Kidney (tissue), 14 donors: ENCODE measurements around the gene FKBP1B. TPM values are rescaled to one million over a fixed set of nuclear protein-coding genes. Genes with fewer than 3 reads are reported as not detected.

Experiments used
- DNase-seq, 5 donors: peaks; one replicate each; pipeline ENCODE4 v3.0.0-alpha.2; 2013 to 2020
- FAIRE-seq: peaks from 2 replicates; lab custom pipeline; 2012; peaks lifted over from hg19 to GRCh38; lab: Jason Lieb, UNC
- H3K27ac ChIP-seq, 2 donors: one replicate each; pipeline ENCODE4 v1.7.0; 2013; ENCODE audit warnings: low read depth in 2 of 2, low read length in 2 of 2, inconsistent platforms in 1 of 2
- H3K27me3 ChIP-seq: one replicate; pipeline ENCODE4 v1.7.1; 2013; ENCODE audit warnings: low read length, inconsistent platforms; ENCODE audit not compliant: control insufficient read depth, insufficient read depth
- H3K36me3 ChIP-seq, 3 donors: one replicate each; pipeline versions ENCODE4 v1.7.0 to v1.7.1; 2013; ENCODE audit warnings: low read length in 3 of 3, control low read depth in 1 of 3, inconsistent platforms in 1 of 3; ENCODE audit not compliant: insufficient read depth in 3 of 3, control insufficient read depth in 2 of 3
- H3K4me1 ChIP-seq, 3 donors: one replicate each; pipeline versions ENCODE4 v1.7.0 to v1.7.1; 2013; ENCODE audit warnings: low read length in 3 of 3, inconsistent platforms in 1 of 3, low read depth in 1 of 3; ENCODE audit not compliant: control insufficient read depth in 2 of 3, insufficient read depth in 2 of 3
- H3K4me3 ChIP-seq, 3 donors: one replicate each; pipeline versions ENCODE4 v1.7.0 to v1.8.1; 2013; ENCODE audit warnings: low read length in 3 of 3, control low read depth in 1 of 3, inconsistent platforms in 1 of 3
- H3K9ac ChIP-seq, 3 donors: one replicate each; pipeline versions ENCODE4 v1.7.0 to v1.7.1; 2013; ENCODE audit warnings: low read length in 3 of 3, control low read depth in 1 of 3, inconsistent platforms in 1 of 3
- H3K9me3 ChIP-seq, 3 donors: one replicate each; pipeline versions ENCODE4 v1.7.0 to v1.7.1; 2013; ENCODE audit warnings: low read length in 3 of 3, control low read depth in 1 of 3, inconsistent platforms in 1 of 3; ENCODE audit not compliant: control insufficient read depth in 2 of 3, insufficient read depth in 1 of 3
- CTCF ChIP-seq: IDR thresholded peaks from 3 replicates; pipeline ENCODE4 v1.5.1; 2012; ENCODE audit warnings: mild to moderate bottlenecking, moderate library complexity, borderline replicate concordance; ENCODE audit not compliant: insufficient read depth; ENCODE audit errors: extremely low read depth
- intact Hi-C: fragments of 100-400 bp; cut with DNase I; formaldehyde crosslinking; loops from one replicate; pipeline ENCODE4 v1.11.1; 2022
- polyA plus RNA-seq: library from polyadenylated mRNA; stranded (reverse); fragments of 350-450 nt; fragmentation: Illumina TruSeq; extraction: RNeasy Lipid Tissue Mini Kit (QIAGEN cat#74804); gene quantifications from one replicate; pipeline ENCODE4 v1.2.3, GENCODE V29; 2014; ENCODE audit warnings: low read depth, low replicate concordance; ENCODE audit not compliant: insufficient read depth
- total RNA-seq: library from RNA; stranded (reverse); fragmentation: NEBNext Ultra II Directional; extraction: Animal tissue kit (Norgen Biotek cat#: 25700); gene quantifications from one replicate; pipeline ENCODE4 v1.2.1, GENCODE V29; 2021
- donor health status: control.
- donor health status: control.
- donor health status: control.
- donor health status: control.
- donor health status: control.
- donor health status: DM: yes; HTN: yes; CAD: no.
- donor health status: Normal renal cell carcinoma (clear cell type).

Gene FKBP1B
- total and polyA plus RNA-seq, 2 donors from 2014 or later, result 11.8 to 19.8 TPM

- H3K27ac ChIP-seq, result no peak overlapping the region
- H3K4me1 ChIP-seq, result peaks cover 0 to 18% (median 4%) of the 10 kb centered on the region in 3 donors
- no peaks in the 10 kb centered on the region for H3K27me3 ChIP-seq
- intact Hi-C loops, result no loop called here
- H3K9ac ChIP-seq, result no peak overlapping the region
- no peak overlapping the region for H3K4me3 ChIP-seq
- peaks cover 4 to 9% (median 9%) of the 10 kb centered on the region in 3 donors for H3K36me3 ChIP-seq
- no peaks in the 10 kb centered on the region for H3K9me3 ChIP-seq
- DNase-seq (no peak), FAIRE-seq (no peak)
- no peak for TF ChIP-seq CTCF
These were observed 31.2 kb downstream of the FKBP1B start for GRCh38 chr2:24080701-24081100.

GRCh38 chr2:24082787-24083566 lies 33.4 kb downstream of the FKBP1B start:
- H3K27me3 ChIP-seq, result no peaks in the 10 kb centered on the region
- no peak for FAIRE-seq
- H3K4me3 ChIP-seq, result peak overlapping the region; percentile 22 to 85 (median 71)
- peaks cover 4 to 9% (median 9%) of the 10 kb centered on the region in 3 donors for H3K36me3 ChIP-seq
- no peak for TF ChIP-seq CTCF
- intact Hi-C loops, result no loop called here
- no peaks in the 10 kb centered on the region for H3K9me3 ChIP-seq
- peak overlapping the region in 2 of 3 donors; percentile 58 to 79 for H3K9ac ChIP-seq
- peak overlapping the region; percentile 78 to 94 for H3K27ac ChIP-seq
- peak in 2 of 5 donors; percentile 57 to 73 for DNase-seq
- peaks cover 0 to 13% (median 4%) of the 10 kb centered on the region in 3 donors for H3K4me1 ChIP-seq

- no peaks in the 10 kb centered on the region for H3K27me3 ChIP-seq
- TF ChIP-seq CTCF, result peak; percentile 11
- intact Hi-C loops, result no loop called here
- peak overlapping the region; percentile 78 to 94 for H3K27ac ChIP-seq
- H3K9me3 ChIP-seq, result no peaks in the 10 kb centered on the region
- DNase-seq, result peak; percentile 90 to 97 (median 93)
- peak overlapping the region; percentile 68 to 85 (median 71) for H3K4me3 ChIP-seq
- H3K4me1 ChIP-seq, result peaks cover 0 to 13% (median 4%) of the 10 kb centered on the region in 3 donors
- H3K9ac ChIP-seq, result peak overlapping the region; percentile 38 to 79 (median 58)
- H3K36me3 ChIP-seq, result peaks cover 4 to 9% (median 9%) of the 10 kb centered on the region in 3 donors
- FAIRE-seq, result no peak
These were observed 34.2 kb downstream of the FKBP1B start for GRCh38 chr2:24083567-24084385.
